Endothelial cell of umbilical vein (primary cell): ENCODE measurements around the gene PRDM8. TPM values are rescaled to one million over a fixed set of nuclear protein-coding genes. Genes with fewer than 3 reads are reported as not detected.

Experiments
- BruUV-seq: library from RNA; stranded (reverse); fragments of 400-500 nt; replicated peaks from 2 replicates; lab custom pipeline; 2021; lab: Mats Ljungman, UMichigan
- CTCF ChIA-PET: fragments of 300-600, 350-600 bp; sonication (Branson Sonifier 250); formaldehyde crosslinking; loops from one replicate; lab custom pipeline; 2021; ENCODE audit warnings: antibody characterized with exemption, inconsistent platforms; lab: Charles Lee
- POLR2A ChIA-PET: fragments of 300-600, 350-600 bp; sonication (Branson Sonifier 250); formaldehyde crosslinking; loops from one replicate; lab custom pipeline; 2021; ENCODE audit warnings: antibody characterized with exemption, inconsistent platforms; lab: Charles Lee
- DNase-seq: peaks from one replicate; pipeline ENCODE4 v3.0.0-alpha.2; 2011; ENCODE audit warnings: low read depth, low spot score
- FAIRE-seq: peaks from 2 replicates; lab custom pipeline; 2011; peaks lifted over from hg19 to GRCh38; lab: Jason Lieb, UNC
- H2AFZ ChIP-seq: 2 replicates; pipeline ENCODE4 v1.6.0; 2012; ENCODE audit warnings: low read depth, low read length, control low read depth, inconsistent platforms
- H3K27ac ChIP-seq: 2 replicates; pipeline ENCODE4 v1.5.1; 2011; ENCODE audit warnings: low read depth, mild to moderate bottlenecking, control low read depth, low read length, moderate library complexity; ENCODE audit not compliant: insufficient read depth
- H3K27me3 ChIP-seq, 2 experiments: 2 replicates each; pipeline versions ENCODE4 v1.6.0 to v1.6.1; 2011; ENCODE audit warnings: low read length in 2 of 2, mixed read lengths in 1 of 2; ENCODE audit not compliant: control insufficient read depth in 2 of 2, insufficient read depth in 2 of 2
- H3K36me3 ChIP-seq, 2 experiments: 2 replicates in 1 of 2; 3 replicates in 1 of 2; pipeline ENCODE4 v1.5.1; 2011; ENCODE audit warnings: low read length in 2 of 2, mild to moderate bottlenecking in 1 of 2, moderate library complexity in 1 of 2; ENCODE audit not compliant: control insufficient read depth in 2 of 2, insufficient read depth in 2 of 2; ENCODE audit errors: extremely low read depth in 1 of 2
- H3K4me1 ChIP-seq: 3 replicates; pipeline ENCODE4 v1.5.1; 2011; ENCODE audit warnings: mild to moderate bottlenecking, low read length; ENCODE audit not compliant: control insufficient read depth, insufficient read depth; ENCODE audit errors: extremely low read depth
- H3K4me2 ChIP-seq: 2 replicates; pipeline ENCODE4 v1.6.1; 2011; ENCODE audit warnings: low read length, control low read depth, mixed read lengths; ENCODE audit not compliant: insufficient read depth
- H3K4me3 ChIP-seq, 3 experiments: fragments of 200-600 bp in 1 of 3; sonication (generic), shearing (Covaris generic) in 1 of 3; replicated peaks in 1 of 3; 2 replicates each; pipeline ENCODE4 v1.5.1; 2011 to 2016; ENCODE audit warnings: control low read depth in 3 of 3, low read length in 3 of 3, mild to moderate bottlenecking in 2 of 3, inconsistent platforms in 1 of 3, low read depth in 1 of 3, moderate library complexity in 1 of 3; ENCODE audit not compliant: insufficient read depth in 1 of 3
- H3K79me2 ChIP-seq: 2 replicates; pipeline ENCODE4 v1.6.0; 2012; ENCODE audit warnings: low read length, inconsistent platforms; ENCODE audit not compliant: control insufficient read depth, insufficient read depth
- H3K9ac ChIP-seq: replicated peaks from 2 replicates; pipeline ENCODE3; 2011; ENCODE audit warnings: low read length, control low read depth; ENCODE audit not compliant: insufficient read depth; ENCODE audit errors: extremely low read depth
- H3K9me1 ChIP-seq: replicated peaks from 3 replicates; pipeline ENCODE4 v1.6.0; 2011; ENCODE audit warnings: mild to moderate bottlenecking, low read length; ENCODE audit not compliant: control insufficient read depth, insufficient read depth; ENCODE audit errors: extremely low read depth
- H3K9me3 ChIP-seq: replicated peaks from 2 replicates; pipeline ENCODE4 v1.5.1; 2012; ENCODE audit warnings: low read length, inconsistent platforms; ENCODE audit not compliant: control insufficient read depth, insufficient read depth
- H4K20me1 ChIP-seq: replicated peaks from 2 replicates; pipeline ENCODE3; 2011; ENCODE audit warnings: mild to moderate bottlenecking, low read length; ENCODE audit not compliant: control insufficient read depth, insufficient read depth; ENCODE audit errors: extremely low read depth
- EZH2 ChIP-seq: IDR thresholded peaks from 2 replicates; pipeline ENCODE4 v1.6.1; 2012; ENCODE audit warnings: borderline replicate concordance, low read depth, mild to moderate bottlenecking, moderate library complexity, low read length, inconsistent platforms; ENCODE audit not compliant: severe bottlenecking
- FOS ChIP-seq: IDR thresholded peaks from 2 replicates; pipeline ENCODE4 v1.6.1; 2011; ENCODE audit warnings: mild to moderate bottlenecking, low read length, moderate library complexity, borderline replicate concordance; ENCODE audit not compliant: insufficient read depth
- GATA2 ChIP-seq: IDR thresholded peaks from 2 replicates; pipeline ENCODE4 v1.7.0; 2011; ENCODE audit warnings: low read depth, mild to moderate bottlenecking, moderate library complexity, mixed read lengths, low read length; ENCODE audit not compliant: insufficient read length, insufficient read depth
- JUN ChIP-seq: IDR thresholded peaks from 2 replicates; pipeline ENCODE4 v1.6.1; 2011; ENCODE audit warnings: borderline replicate concordance, low read depth; ENCODE audit not compliant: insufficient read length, insufficient read depth
- MYC ChIP-seq: IDR thresholded peaks from one replicate; pipeline ENCODE4 v1.6.1; 2011; ENCODE audit warnings: mild to moderate bottlenecking, low read depth, low read length
- POLR2AphosphoS5 ChIP-seq: IDR thresholded peaks from 2 replicates; pipeline ENCODE4 v1.6.1; 2012; ENCODE audit warnings: low read depth, mild to moderate bottlenecking, control low read depth, low read length, moderate library complexity; ENCODE audit not compliant: insufficient read depth
- dilution Hi-C: fragments of 300-500 bp; cut with MboI; formaldehyde crosslinking; loops from one replicate; pipeline ENCODE4 v1.15.0; 2019; ENCODE audit warnings: low sequenced_read_pairs; ENCODE audit not compliant: extremely low pct_ligation_motif_present
- intact Hi-C: fragments of 100-400 bp; cut with micrococcal nuclease; formaldehyde crosslinking; loops from one replicate; pipeline ENCODE4 v1.10.0; 2022
- polyA plus RNA-seq, 4 experiments: library from polyadenylated mRNA; depleted of rRNA in 3 of 4; stranded (reverse) in 3 of 4; unstranded in 1 of 4; fragments of >200 nt; gene quantifications; 2 replicates each; pipeline versions ENCODE4 v1.2.1 to v1.2.3, GENCODE V29; 2011 to 2012; ENCODE audit warnings: missing spikeins in 1 of 4
- total RNA-seq: library from RNA; stranded (reverse); gene quantifications from 2 replicates; pipeline ENCODE4 v1.2.3, GENCODE V29; 2021
- TF ChIP-seq, protein P1 (sequence below), 2 donors: IDR thresholded peaks; 1 replicate in 1 of 2; 2 replicates in 1 of 2; pipeline ENCODE4 v1.5.1; 2011; ENCODE audit warnings: low read length in 2 of 2, mild to moderate bottlenecking in 2 of 2, moderate library complexity in 2 of 2, control low read depth in 1 of 2, inconsistent platforms in 1 of 2, low read depth in 1 of 2; ENCODE audit not compliant: insufficient read depth in 1 of 2; ENCODE audit errors: extremely low read depth in 1 of 2

PRDM8 gene
- total and polyA plus RNA-seq, 2 donors (not counting 3 experiments of a cell fraction or from before 2014, with no cell fraction given): 0.28 to 0.82 TPM

DNA sequence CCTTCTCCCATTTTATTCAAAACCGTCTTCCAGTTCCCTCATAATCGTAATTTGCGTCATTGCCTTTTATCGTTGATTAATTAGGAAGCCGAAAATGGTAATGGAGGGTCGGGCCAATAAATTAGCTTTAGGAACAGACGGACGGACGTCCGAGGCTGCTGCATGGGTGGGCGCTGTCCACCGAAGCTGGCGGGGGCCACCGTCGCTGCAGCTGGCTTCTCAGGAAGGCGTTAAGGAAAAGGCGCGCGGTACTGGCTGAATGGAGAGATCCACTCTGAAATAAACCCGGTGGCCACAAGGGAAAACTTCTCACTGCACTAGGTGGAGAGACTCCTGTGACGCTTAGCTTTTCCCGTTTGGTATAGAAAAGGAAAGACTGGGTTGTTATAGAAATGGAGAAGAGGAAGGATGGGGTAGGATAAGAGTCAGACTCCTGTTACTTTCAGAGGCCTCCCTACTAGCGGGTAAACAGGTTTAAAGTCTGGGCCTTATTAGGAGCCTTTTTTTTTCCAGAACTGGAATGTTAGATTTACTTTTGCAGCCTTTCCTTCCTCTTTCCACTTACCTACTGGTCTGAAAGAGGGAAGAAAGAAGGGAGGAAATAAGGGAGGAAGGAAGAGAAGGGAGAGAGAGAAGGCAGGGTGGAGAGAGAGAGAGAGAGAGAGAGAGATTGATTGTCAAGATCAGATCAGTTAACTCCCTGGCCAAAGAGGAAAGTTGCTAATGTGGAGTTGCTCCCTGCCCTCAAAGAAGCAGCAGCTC, 11.3 kb upstream of the PRDM8 start:
- DNase-seq (no peak), FAIRE-seq (peak; percentile 56)
- H3K36me3 ChIP-seq: no peaks in the 10 kb centered on the region
- ChIA-PET POLR2A (interaction anchor here (0.6 to 1.4 kb wide), 2 partner anchors 16 to 38 kb away, joined by 4 read pairs; no protein-coding TSS in a partner anchor), CTCF (interaction anchor here (1.0 to 9.8 kb wide), 10 partner anchors 10 to 269 kb away, joined by 3 to 104 read pairs (median 7); partner anchors contain the start of genes ANTXR2 and PRDM8)
- H3K79me2 ChIP-seq: no peaks in the 10 kb centered on the region
- H3K27ac ChIP-seq: no peak overlapping the region
- BruUV-seq: no TSS peak
- H3K9me3 ChIP-seq: no peaks in the 10 kb centered on the region
- peaks cover 27% of the 10 kb centered on the region for H3K4me1 ChIP-seq
- no peaks in the 10 kb centered on the region for H3K9me1 ChIP-seq
- no peaks in the 10 kb centered on the region for H4K20me1 ChIP-seq
- H3K27me3 ChIP-seq: peaks cover 58 to 65% of the 10 kb centered on the region in 2 experiments
- TF ChIP-seq FOS (no peak), EZH2 (peak; percentile 90)
- no peak overlapping the region for H3K4me2 ChIP-seq
- no peak overlapping the region for H2AFZ ChIP-seq
- H3K4me3 ChIP-seq: no peak overlapping the region
- intact Hi-C loops: loop anchor here (2.0 kb wide), 1 partner anchor 17 kb away; no protein-coding TSS in a partner anchor
- dilution Hi-C loops: no loop called here
- no peak overlapping the region for H3K9ac ChIP-seq

DNA sequence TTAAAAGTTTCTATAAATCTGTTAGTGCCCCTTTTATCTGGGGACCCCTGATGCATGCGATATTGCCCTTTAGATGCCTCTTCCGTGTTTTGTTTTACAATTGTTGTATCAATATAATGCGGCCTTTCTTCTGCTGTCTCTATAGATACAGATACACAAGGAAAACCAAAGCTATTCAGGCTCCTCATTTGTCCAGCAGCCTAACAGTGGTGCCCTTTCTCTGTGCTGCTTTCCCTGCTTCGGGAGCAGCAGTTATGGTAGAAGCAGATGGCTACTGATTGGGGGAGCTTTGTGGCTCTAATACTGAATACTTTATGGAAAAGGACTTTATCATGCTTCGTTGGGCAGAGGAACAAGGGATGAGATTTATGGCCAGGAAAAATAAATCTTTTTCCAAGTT, 10.6 kb upstream of the PRDM8 start:
- intact Hi-C loops: no loop called here
- BruUV-seq: no TSS peak
- H3K79me2 ChIP-seq: no peaks in the 10 kb centered on the region

More for the DNA sequence above, 10.6 kb upstream of the PRDM8 start:
- Histone ChIP-seq H3K9ac (no peak overlapping the region), H2AFZ (no peak overlapping the region), H3K9me1 (no peaks in the 10 kb centered on the region), H3K36me3 (no peaks in the 10 kb centered on the region), H3K9me3 (no peaks in the 10 kb centered on the region), H3K4me3 (no peak overlapping the region), H3K27ac (no peak overlapping the region), H3K27me3 (peaks cover 58 to 72% of the 10 kb centered on the region in 2 experiments), H4K20me1 (no peaks in the 10 kb centered on the region), H3K4me2 (no peak overlapping the region), H3K4me1 (peaks cover 27% of the 10 kb centered on the region)
- ChIA-PET CTCF (interaction anchor here (3.3 to 9.8 kb wide), 4 partner anchors 9 to 114 kb away, joined by 16 to 104 read pairs (median 62); partner anchors contain the start of genes ANTXR2 and PRDM8), POLR2A (interaction anchor here (0.6 to 1.4 kb wide), 2 partner anchors 16 to 38 kb away, joined by 4 read pairs; no protein-coding TSS in a partner anchor)
- TF ChIP-seq GATA2 (no peak), POLR2AphosphoS5 (no peak), JUN (no peak), MYC (no peak)
- TF ChIP-seq, protein P1, sequence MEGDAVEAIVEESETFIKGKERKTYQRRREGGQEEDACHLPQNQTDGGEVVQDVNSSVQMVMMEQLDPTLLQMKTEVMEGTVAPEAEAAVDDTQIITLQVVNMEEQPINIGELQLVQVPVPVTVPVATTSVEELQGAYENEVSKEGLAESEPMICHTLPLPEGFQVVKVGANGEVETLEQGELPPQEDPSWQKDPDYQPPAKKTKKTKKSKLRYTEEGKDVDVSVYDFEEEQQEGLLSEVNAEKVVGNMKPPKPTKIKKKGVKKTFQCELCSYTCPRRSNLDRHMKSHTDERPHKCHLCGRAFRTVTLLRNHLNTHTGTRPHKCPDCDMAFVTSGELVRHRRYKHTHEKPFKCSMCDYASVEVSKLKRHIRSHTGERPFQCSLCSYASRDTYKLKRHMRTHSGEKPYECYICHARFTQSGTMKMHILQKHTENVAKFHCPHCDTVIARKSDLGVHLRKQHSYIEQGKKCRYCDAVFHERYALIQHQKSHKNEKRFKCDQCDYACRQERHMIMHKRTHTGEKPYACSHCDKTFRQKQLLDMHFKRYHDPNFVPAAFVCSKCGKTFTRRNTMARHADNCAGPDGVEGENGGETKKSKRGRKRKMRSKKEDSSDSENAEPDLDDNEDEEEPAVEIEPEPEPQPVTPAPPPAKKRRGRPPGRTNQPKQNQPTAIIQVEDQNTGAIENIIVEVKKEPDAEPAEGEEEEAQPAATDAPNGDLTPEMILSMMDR (IDR thresholded peaks at IDR 0.05; ENCODE audit: extremely low read depth in 1 of 2, insufficient read depth in 1 of 2, low read depth in 1 of 2, low read length in 2 of 2): no peak
- FAIRE-seq: no peak
- DNase-seq: no peak
- dilution Hi-C loops: no loop called here
